NCI-H1092 treated with DMSO at 0.1 percent for 48 hours (cell line): ENCODE results near the gene PDE8B.

Experiments used
- DNase-seq: peaks from one replicate; lab custom pipeline; 2025; lab: John Stamatoyannopoulos, UW

The PDE8B gene

GRCh38 chr5:77294185-77294584, 83.7 kb downstream of the PDE8B start:
- no peak for DNase-seq

GRCh38 chr5:77295863-77296378, 85.4 kb downstream of the PDE8B start:
- no peak for DNase-seq

- no peak for DNase-seq
Measured at GRCh38 chr5:77298146-77298545, 87.7 kb downstream of the PDE8B start.

GRCh38 chr5:77300451-77300850, 90.0 kb downstream of the PDE8B start:
- DNase-seq: no peak

GRCh38 chr5:77301447-77301883, 91.0 kb downstream of the PDE8B start:
- no peak for DNase-seq

- DNase-seq: no peak
Measured at GRCh38 chr5:77302247-77302646, 91.8 kb downstream of the PDE8B start.

- DNase-seq: no peak
Measured at GRCh38 chr5:77302653-77303052, 92.2 kb downstream of the PDE8B start.

GRCh38 chr5:77304388-77304787, 93.9 kb downstream of the PDE8B start:
- DNase-seq: no peak

- DNase-seq: no peak
Measured at GRCh38 chr5:77305222-77305846, 94.9 kb downstream of the PDE8B start.

- DNase-seq: no peak
Measured at GRCh38 chr5:77305956-77306355, 95.5 kb downstream of the PDE8B start.

GRCh38 chr5:77306531-77306930, 96.1 kb downstream of the PDE8B start:
- no peak for DNase-seq

- no peak for DNase-seq
Measured at GRCh38 chr5:77308154-77308960, 97.9 kb downstream of the PDE8B start.

- no peak for DNase-seq
Measured at GRCh38 chr5:77309140-77309539, 98.7 kb downstream of the PDE8B start.

- no peak for DNase-seq
Measured at GRCh38 chr5:77310494-77311213, 100.2 kb downstream of the PDE8B start.

- no peak for DNase-seq
Measured at GRCh38 chr5:77311214-77311571, 100.7 kb downstream of the PDE8B start.

- no peak for DNase-seq
Measured at GRCh38 chr5:77312413-77312812, 101.9 kb downstream of the PDE8B start.

GRCh38 chr5:77316871-77317661, 106.6 kb downstream of the PDE8B start:
- DNase-seq: no peak

- no peak for DNase-seq
Measured at GRCh38 chr5:77318060-77318459, 107.6 kb downstream of the PDE8B start.

GRCh38 chr5:77319117-77319804, 108.8 kb downstream of the PDE8B start:
- no peak for DNase-seq

GRCh38 chr5:77321793-77322394, 111.4 kb downstream of the PDE8B start:
- no peak for DNase-seq

GRCh38 chr5:77322406-77322805, 111.9 kb downstream of the PDE8B start:
- DNase-seq: no peak
